Skeletal muscle tissue (tissue), 4 donors: Measurements from ENCODE around the gene SIAH2. TPM values are rescaled to one million over a fixed set of nuclear protein-coding genes. Genes with fewer than 3 reads are reported as not detected.
A peak's percentile ranks its signal among the peaks of the same experiment; 100 is the strongest.

Source experiments
- H3K27ac ChIP-seq: one replicate; pipeline ENCODE4 v1.7.0; 2013; ENCODE audit warnings: mild to moderate bottlenecking, low read depth, low read length, inconsistent platforms
- H3K27me3 ChIP-seq, 3 donors: one replicate each; pipeline ENCODE4 v1.7.0; 2013; ENCODE audit warnings: low read length in 3 of 3; ENCODE audit not compliant: control insufficient read depth in 3 of 3, insufficient read depth in 3 of 3
- H3K36me3 ChIP-seq, 3 donors: one replicate each; pipeline ENCODE4 v1.7.0; 2013; ENCODE audit warnings: low read length in 3 of 3; ENCODE audit not compliant: control insufficient read depth in 3 of 3, insufficient read depth in 3 of 3
- H3K4me1 ChIP-seq, 3 donors: one replicate each; pipeline ENCODE4 v1.7.0; 2013; ENCODE audit warnings: low read length in 3 of 3, mild to moderate bottlenecking in 3 of 3; ENCODE audit not compliant: control insufficient read depth in 3 of 3, insufficient read depth in 3 of 3
- H3K4me3 ChIP-seq, 3 donors: one replicate each; pipeline ENCODE4 v1.7.0; 2013; ENCODE audit warnings: low read length in 3 of 3
- H3K9ac ChIP-seq, 3 donors: one replicate each; pipeline ENCODE4 v1.7.0; 2013; ENCODE audit warnings: low read length in 3 of 3, mild to moderate bottlenecking in 3 of 3, moderate library complexity in 2 of 3, low read depth in 1 of 3
- H3K9me3 ChIP-seq, 3 donors: one replicate each; pipeline ENCODE4 v1.7.0; 2013; ENCODE audit warnings: low read length in 3 of 3; ENCODE audit not compliant: control insufficient read depth in 3 of 3
- total RNA-seq: library from RNA; depleted of rRNA; stranded (reverse); fragments of >200 nt; gene quantifications from one replicate; pipeline ENCODE4 v1.2.3, GENCODE V29; 2014
- donor health status: Osteomylitis.

Gene SIAH2
- total RNA-seq, 1 donor from 2014 or later = 26.1 TPM

DNA sequence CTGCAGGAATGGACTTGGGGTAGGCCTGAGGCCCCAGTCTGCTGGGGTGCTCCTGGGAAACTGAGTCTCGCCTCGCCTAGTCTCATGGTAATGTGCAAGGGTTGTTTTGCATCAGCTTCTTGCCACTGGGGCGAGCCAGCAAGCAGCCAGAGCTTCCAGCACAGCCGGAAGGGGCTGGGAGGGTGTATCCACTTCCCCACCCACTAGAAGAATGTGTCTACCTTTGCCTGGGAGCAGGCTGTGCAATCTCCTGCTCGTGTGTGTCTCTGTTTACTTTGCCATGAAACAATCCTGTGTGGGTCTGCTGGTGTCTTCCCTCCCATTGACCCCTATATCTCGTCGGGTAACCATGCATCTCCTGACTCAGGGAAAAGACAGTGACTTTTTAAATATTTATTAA lies 37.4 kb downstream of the SIAH2 start:
- Histone ChIP-seq H3K4me3 (no peak overlapping the region), H3K9ac (no peak overlapping the region), H3K36me3 (no peaks in the 10 kb centered on the region), H3K4me1 (peaks cover 0 to 3% (median 2%) of the 10 kb centered on the region in 3 donors), H3K27me3 (no peaks in the 10 kb centered on the region), H3K27ac (no peak overlapping the region), H3K9me3 (no peaks in the 10 kb centered on the region)

DNA sequence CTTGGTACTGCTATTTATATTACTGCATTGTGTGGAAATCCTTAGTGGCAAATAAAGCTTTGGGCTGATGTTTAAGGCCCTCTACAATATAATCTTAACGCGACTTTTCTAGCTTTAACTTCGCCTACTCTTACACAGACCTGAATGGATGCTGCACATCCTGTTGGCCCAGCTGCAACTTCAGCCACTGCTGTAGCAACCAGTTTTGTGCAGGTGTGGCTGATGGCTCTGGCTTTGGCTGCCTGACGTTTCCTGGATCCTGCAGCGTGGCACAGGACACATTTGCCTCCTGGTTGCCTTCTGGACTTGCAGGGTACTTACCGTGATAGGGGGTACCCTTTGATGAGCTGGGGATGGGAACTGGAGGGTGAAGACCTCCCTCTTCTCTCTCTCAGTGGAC lies 39.0 kb downstream of the SIAH2 start:
- Histone ChIP-seq H3K27ac (no peak overlapping the region), H3K36me3 (no peaks in the 10 kb centered on the region), H3K9ac (no peak overlapping the region), H3K4me3 (no peak overlapping the region), H3K4me1 (peaks cover 0 to 3% (median 2%) of the 10 kb centered on the region in 3 donors), H3K27me3 (no peaks in the 10 kb centered on the region), H3K9me3 (no peaks in the 10 kb centered on the region)

DNA sequence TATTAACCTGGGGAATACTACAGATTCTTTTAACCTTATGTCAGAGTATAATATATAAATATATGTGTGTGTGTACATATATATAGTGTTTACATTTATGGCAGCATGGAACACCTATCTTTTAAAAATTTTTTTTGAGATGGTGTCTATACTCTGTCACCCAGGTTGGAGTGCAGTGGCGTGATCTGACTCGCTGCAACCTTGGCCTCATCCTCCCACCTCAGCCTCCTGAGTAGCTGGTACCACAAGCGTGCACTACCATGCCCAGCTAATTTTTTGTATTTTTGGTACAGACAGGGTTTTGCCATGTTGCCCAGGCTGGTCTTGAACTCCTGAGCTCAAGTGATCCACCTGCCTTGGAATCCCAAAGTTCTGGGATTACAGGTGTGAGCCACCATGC lies 40.7 kb downstream of the SIAH2 start:
- H3K27me3 ChIP-seq = no peaks in the 10 kb centered on the region
- no peak overlapping the region for H3K9ac ChIP-seq
- no peak overlapping the region for H3K27ac ChIP-seq
- no peaks in the 10 kb centered on the region for H3K9me3 ChIP-seq
- no peak overlapping the region for H3K4me3 ChIP-seq
- H3K36me3 ChIP-seq = no peaks in the 10 kb centered on the region
- peaks cover 0 to 3% (median 2%) of the 10 kb centered on the region in 3 donors for H3K4me1 ChIP-seq

DNA sequence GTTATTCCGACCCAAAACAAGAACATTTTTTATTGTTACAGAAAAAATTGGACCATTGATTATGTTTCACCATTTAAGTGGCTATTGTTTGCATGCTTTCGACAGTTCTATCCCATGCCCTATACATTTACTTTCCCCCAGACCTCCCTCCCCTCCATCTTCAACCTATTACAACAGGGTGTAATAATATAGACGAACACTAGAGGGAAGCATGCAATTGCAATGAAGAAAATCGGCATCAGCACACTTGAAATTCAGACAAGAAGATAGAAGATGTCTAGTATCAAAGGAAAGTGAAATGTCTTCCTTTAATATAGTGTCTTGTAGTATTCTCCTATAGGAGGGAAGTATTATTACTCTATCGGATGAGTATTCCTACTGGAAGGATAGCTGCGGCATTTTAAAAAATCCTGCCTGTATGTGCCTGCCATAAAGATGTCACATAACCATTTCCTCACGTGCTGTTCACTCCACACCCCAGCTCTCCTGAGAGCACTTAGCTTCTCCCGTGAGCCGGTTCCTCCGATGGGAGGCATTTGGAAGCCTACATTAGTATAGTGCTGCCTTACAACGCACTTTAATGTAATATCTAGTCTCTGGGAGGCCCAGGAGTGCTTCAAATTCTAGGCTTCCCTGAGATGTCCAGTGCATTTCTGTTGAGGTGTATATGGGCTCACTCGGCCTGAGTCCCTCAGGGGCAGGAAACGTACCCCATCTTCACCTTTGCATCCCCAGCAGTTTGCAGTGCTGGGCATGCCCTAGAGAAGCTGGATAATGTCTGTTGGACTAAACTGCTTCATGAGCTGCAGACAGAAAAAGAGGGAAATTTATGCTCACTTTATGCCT lies 41.5 kb downstream of the SIAH2 start:
- no peaks in the 10 kb centered on the region for H3K36me3 ChIP-seq
- H3K27me3 ChIP-seq = no peaks in the 10 kb centered on the region
- no peak overlapping the region for H3K9ac ChIP-seq
- H3K27ac ChIP-seq = no peak overlapping the region
- H3K9me3 ChIP-seq = no peaks in the 10 kb centered on the region
- peaks cover 0 to 3% (median 2%) of the 10 kb centered on the region in 3 donors for H3K4me1 ChIP-seq
- no peak overlapping the region for H3K4me3 ChIP-seq

DNA sequence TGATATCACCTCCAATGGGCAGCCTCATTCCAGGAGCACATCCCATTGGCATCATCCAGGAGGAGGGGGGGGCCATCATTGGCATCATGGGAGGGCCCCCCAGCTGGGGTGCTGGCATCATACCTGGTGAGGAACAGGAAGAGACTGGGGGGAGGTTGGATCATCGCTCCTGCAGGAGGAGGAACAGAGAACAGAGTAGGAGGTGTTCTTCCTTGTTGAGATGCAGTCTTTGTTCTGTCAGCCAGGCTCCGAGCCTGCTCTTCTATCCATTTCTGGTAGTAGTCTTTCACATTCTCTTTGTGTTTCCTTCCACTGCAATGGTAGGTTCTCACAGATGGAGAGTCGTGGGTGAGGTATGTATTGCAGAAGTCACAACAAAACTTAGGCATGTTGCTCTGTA lies 42.5 kb downstream of the SIAH2 start:
- Histone ChIP-seq H3K4me1 (peaks cover 0 to 3% (median 2%) of the 10 kb centered on the region in 3 donors), H3K9me3 (no peaks in the 10 kb centered on the region), H3K27ac (no peak overlapping the region), H3K9ac (no peak overlapping the region), H3K4me3 (no peak overlapping the region), H3K36me3 (no peaks in the 10 kb centered on the region), H3K27me3 (no peaks in the 10 kb centered on the region)

- H3K9ac ChIP-seq = no peak overlapping the region
- no peak overlapping the region for H3K27ac ChIP-seq
- no peak overlapping the region for H3K4me3 ChIP-seq
- H3K36me3 ChIP-seq = no peaks in the 10 kb centered on the region
- H3K27me3 ChIP-seq = no peaks in the 10 kb centered on the region
- H3K9me3 ChIP-seq = no peaks in the 10 kb centered on the region
- H3K4me1 ChIP-seq = no peaks in the 10 kb centered on the region
Observed at GRCh38 chr3:150710097-150710496, 52.9 kb downstream of the SIAH2 start.

DNA sequence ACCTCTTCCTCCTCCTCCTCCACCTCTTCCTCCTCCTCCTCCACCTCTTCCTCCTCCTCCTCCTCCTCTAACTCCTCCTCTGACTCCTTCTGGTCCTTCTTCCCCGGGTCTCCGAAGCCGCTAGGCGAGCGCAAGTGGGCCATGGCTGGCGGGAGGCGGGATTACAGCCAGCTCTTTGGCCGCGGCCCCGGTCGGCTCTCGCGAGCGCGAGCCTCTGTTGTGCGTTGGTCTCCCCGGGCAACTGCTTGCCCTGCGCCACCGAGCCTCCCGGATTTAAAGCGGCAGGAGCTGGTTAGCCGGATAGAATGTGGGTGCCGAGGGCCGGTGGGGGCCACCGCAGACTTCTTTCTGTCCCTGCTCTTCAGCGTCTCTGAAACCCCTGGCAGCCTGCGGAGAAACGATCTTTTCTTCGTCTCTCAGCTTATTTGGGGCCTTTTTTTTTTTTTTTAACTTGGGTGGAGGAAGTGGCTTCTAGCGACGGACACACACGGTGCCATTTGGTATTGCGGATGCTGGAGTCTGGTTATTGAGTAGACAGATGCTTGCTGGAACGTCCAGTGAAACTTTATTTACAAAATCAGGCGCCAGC lies 59.1 kb downstream of the SIAH2 start, which contains the start of gene ERICH6:
Gene ERICH6, minus strand, starts transcription at position 165 of the 589 bp plus-strand sequence. Its CDS starts 22 bp downstream, at position 143.
- H3K9ac ChIP-seq = peak within 1 kb of the TSS; percentile 74 to 87 (median 81)
- H3K27me3 ChIP-seq = no peaks in the 10 kb centered on the region
- no peaks in the 10 kb centered on the region for H3K36me3 ChIP-seq
- H3K4me1 ChIP-seq = peaks cover 2 to 9% (median 7%) of the 10 kb centered on the region in 3 donors
- peak within 1 kb of the TSS; percentile 68 for H3K27ac ChIP-seq
- peak within 1 kb of the TSS; percentile 83 to 88 (median 87) for H3K4me3 ChIP-seq
- no peaks in the 10 kb centered on the region for H3K9me3 ChIP-seq

GRCh38 chr3:150703299-150703755 lies 59.6 kb downstream of the SIAH2 start:
- peak overlapping the region; percentile 68 for H3K27ac ChIP-seq
- H3K9ac ChIP-seq = peak overlapping the region; percentile 74 to 87 (median 81)
- H3K27me3 ChIP-seq = no peaks in the 10 kb centered on the region
- no peaks in the 10 kb centered on the region for H3K9me3 ChIP-seq
- no peaks in the 10 kb centered on the region for H3K36me3 ChIP-seq
- peak overlapping the region; percentile 83 to 88 (median 87) for H3K4me3 ChIP-seq
- H3K4me1 ChIP-seq = peaks cover 2 to 9% (median 7%) of the 10 kb centered on the region in 3 donors

GRCh38 chr3:150699068-150699639 lies 63.8 kb downstream of the SIAH2 start:
- Histone ChIP-seq H3K36me3 (no peaks in the 10 kb centered on the region), H3K9ac (no peak overlapping the region), H3K27ac (no peak overlapping the region), H3K4me3 (no peak overlapping the region), H3K27me3 (no peaks in the 10 kb centered on the region), H3K9me3 (no peaks in the 10 kb centered on the region), H3K4me1 (peaks cover 2 to 7% (median 6%) of the 10 kb centered on the region in 3 donors)

GRCh38 chr3:150697646-150698045 lies 65.3 kb downstream of the SIAH2 start:
- Histone ChIP-seq H3K36me3 (no peaks in the 10 kb centered on the region), H3K27me3 (no peaks in the 10 kb centered on the region), H3K9ac (no peak overlapping the region), H3K27ac (no peak overlapping the region), H3K4me1 (no peaks in the 10 kb centered on the region), H3K4me3 (no peak overlapping the region), H3K9me3 (no peaks in the 10 kb centered on the region)
